Measurements from ENCODE around the gene DCAKD. TPM values are rescaled to one million over a fixed set of nuclear protein-coding genes. Genes with fewer than 3 reads are reported as not detected.
A peak's percentile ranks its signal among the peaks of the same experiment; 100 is the strongest.

DCAKD gene, protein sequence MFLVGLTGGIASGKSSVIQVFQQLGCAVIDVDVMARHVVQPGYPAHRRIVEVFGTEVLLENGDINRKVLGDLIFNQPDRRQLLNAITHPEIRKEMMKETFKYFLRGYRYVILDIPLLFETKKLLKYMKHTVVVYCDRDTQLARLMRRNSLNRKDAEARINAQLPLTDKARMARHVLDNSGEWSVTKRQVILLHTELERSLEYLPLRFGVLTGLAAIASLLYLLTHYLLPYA
- polyA plus RNA-seq (2012; ENCODE audit: insufficient read depth, insufficient read length) = 47.0 TPM

- peak within 1 kb of the TSS; percentile 98 for H3K4me3 ChIP-seq (ENCODE audit: low read length)
- DNase-seq (ENCODE audit: low read depth, low spot score) = peak; percentile 90
Measured at GRCh38 chr17:45051060-45051719, at the start of gene DCAKD. TSS of gene DCAKD (minus strand) at chr17:45051632. CDS start at chr17:45034885, 16,747 bp downstream.

DNA sequence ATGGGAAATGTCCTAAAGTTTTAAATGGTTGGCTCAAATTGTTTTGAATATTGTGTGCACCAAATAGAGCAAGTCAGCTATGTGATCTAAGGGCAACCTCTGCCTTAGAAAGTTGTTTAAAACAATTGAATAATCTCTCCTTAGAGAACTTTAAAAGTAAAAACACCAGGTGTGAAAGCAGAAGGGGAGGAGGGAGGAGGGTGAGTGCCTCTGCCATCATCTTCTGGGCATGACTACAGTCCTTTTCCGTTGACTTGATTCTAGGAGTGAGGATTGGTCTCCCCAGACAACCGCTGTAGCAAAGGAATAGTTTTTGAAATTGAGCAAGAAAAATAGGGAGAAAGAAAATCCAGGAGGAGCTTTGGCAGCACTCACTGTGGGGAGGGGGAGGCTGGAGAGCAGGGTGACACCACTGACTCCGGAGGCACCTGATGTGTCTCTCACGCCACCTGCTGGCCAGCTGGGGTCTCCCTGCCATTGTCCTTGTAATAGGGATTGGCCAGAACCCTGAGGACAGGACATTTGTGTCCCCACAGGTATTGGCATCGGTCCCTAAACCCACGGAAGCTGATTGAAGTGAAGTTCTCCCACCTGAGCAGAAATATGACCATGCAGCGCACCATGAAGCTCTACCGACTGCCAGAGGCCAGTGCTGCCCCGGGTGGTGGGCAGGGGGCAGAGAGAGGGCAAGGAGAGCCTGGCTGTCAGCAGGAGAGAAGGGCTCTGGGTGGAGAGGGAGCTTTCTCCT lies 47.6 kb upstream of the DCAKD start:
- DNase-seq (ENCODE audit: low read depth, low spot score) = peak; percentile 41
- no peak overlapping the region for H3K4me3 ChIP-seq (ENCODE audit: low read length)

- DNase-seq (ENCODE audit: low read depth, low spot score) = no peak
- H3K4me3 ChIP-seq (ENCODE audit: low read length) = no peak overlapping the region
Measured at GRCh38 chr17:45098081-45098868, 46.8 kb upstream of the DCAKD start.

DNA sequence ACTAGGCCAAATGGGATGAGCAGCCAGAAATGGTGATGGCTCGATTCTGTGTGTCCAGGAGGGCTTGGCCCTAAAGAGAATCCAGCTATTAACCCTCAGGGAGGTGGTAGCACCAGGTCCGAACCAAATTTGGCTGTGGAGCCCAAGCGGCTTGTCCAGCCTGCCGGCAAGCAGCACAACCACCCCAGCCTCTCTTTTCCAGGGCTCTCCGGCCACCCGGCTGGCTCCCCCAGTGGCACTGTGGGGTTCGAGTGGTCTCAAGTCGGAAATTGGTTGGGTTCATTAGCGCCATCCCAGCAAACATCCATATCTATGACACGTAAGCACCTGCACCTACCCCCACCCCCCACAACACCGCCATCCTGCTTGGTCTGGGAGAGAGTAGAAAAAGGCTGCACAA lies 45.5 kb upstream of the DCAKD start:
- H3K4me3 ChIP-seq (ENCODE audit: low read length) = no peak overlapping the region
- DNase-seq (ENCODE audit: low read depth, low spot score) = no peak

DNA sequence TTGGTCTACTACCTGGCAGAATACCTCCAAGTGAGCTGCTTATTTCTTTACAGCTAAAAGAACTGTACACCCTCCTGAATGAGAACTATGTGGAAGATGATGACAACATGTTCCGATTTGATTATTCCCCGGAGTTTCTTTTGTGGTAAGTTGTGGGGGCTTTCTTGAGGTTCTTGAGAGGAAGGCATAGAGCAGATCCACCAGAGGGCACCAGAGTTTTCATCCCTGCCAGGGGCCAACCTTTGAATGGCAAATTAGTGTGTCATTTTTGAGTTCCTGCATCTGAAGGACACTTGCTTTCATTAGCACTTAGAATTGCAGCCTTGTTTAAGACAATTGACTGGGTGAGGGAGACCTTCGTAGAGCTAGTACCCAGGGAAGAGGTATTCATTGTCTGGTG lies 44.7 kb upstream of the DCAKD start:
- no peak overlapping the region for H3K4me3 ChIP-seq (ENCODE audit: low read length)
- peak; percentile 22 for DNase-seq (ENCODE audit: low read depth, low spot score)

DNA sequence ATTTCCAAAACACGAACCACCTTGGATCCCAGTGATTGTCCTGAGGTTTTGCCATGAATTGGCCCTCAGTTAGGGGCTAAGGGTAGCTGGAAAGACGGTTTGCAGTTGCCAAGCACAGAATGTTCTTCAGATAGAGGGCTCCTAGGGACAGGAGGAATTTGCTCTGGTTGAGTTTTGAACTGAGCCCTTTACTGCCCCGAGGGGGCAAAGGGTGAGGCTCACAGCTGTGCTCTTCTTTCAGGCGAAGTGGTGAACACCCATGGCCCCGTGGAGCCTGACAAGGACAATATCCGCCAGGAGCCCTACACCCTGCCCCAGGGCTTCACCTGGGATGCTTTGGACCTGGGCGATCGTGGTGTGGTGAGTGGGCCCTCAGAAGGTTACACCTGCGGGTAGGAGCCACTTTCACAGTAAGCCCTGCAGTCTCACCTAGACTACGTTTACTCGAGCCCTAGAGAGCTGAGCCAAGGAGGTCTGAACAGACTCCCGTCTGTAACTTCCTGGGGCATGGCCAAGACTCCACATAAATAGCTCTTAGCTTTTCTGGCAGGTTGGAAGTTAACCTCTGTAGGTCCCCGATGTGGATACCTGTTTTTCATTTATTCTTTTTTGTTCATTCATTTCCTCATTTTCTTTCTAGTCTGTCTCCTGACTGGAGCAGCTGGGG lies 42.1 kb upstream of the DCAKD start:
- H3K4me3 ChIP-seq (ENCODE audit: low read length) = no peak overlapping the region
- no peak for DNase-seq (ENCODE audit: low read depth, low spot score)

- no peak for DNase-seq (ENCODE audit: low read depth, low spot score)
- H3K4me3 ChIP-seq (ENCODE audit: low read length) = no peak overlapping the region
Measured at GRCh38 chr17:45092911-45093430, 41.5 kb upstream of the DCAKD start.

DNA sequence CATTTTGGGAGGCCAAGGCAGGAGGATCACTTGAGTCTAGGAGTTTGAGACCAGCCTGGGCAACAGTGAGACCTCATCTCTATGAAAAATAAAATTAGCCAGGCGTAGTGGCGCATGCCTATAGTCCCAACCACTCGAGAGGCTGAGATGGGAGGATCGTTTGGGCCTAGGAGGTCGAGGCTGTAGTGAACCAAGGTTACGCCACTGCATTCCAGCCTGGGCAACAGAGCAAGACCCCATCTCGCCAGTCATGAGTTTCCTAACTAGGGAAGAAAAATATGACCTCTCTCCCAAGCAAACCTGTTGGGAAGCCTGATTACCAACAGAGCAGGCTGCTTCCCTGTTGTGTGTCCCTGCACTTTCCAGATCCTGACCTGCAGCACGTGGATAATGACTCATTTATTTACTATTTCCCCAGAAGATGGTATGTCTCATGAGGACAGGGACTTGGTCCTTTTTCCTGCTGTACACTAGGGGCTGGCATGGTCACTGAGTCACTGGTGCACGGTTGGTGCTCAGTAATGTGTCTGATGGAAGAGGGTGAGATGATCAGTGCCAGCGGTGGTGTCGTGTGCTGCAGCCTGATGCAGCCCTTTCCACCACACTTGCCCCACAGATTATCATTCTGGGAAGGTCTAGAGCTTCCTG lies 40.5 kb upstream of the DCAKD start:
- no peak for DNase-seq (ENCODE audit: low read depth, low spot score)
- H3K4me3 ChIP-seq (ENCODE audit: low read length) = no peak overlapping the region

GRCh38 chr17:45090711-45091110 lies 39.3 kb upstream of the DCAKD start:
- no peak for DNase-seq (ENCODE audit: low read depth, low spot score)
- no peak overlapping the region for H3K4me3 ChIP-seq (ENCODE audit: low read length)

GRCh38 chr17:45088741-45089140 lies 37.3 kb upstream of the DCAKD start:
- no peak for DNase-seq (ENCODE audit: low read depth, low spot score)
- no peak overlapping the region for H3K4me3 ChIP-seq (ENCODE audit: low read length)

DNA sequence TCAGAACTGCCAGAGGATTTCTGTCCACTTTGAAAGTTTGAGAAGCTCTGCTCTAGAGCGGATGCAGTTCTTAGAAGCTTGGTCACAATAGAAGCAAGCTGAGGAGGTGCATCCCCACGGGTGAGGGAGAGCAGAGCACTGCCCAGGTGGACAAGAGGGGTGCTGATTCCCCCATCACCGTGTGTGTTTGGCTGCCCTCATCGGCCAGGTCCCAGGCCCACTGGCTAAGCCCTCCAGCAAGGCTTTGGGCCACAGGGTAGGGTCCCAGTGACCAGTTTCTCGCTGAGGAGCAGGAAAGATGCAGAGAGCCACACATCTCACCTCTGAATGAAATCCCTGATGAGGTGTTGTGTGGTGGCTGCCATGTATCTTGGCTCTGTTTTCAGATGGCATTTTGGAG lies 36.5 kb upstream of the DCAKD start:
- DNase-seq (ENCODE audit: low read depth, low spot score) = no peak
- no peak overlapping the region for H3K4me3 ChIP-seq (ENCODE audit: low read length)

GRCh38 chr17:45087504-45087975 lies 36.1 kb upstream of the DCAKD start:
- H3K4me3 ChIP-seq (ENCODE audit: low read length) = no peak overlapping the region
- no peak for DNase-seq (ENCODE audit: low read depth, low spot score)

GRCh38 chr17:45086865-45087503 lies 35.6 kb upstream of the DCAKD start:
- H3K4me3 ChIP-seq (ENCODE audit: low read length) = no peak overlapping the region
- DNase-seq (ENCODE audit: low read depth, low spot score) = no peak

GRCh38 chr17:45086391-45086790 lies 35.0 kb upstream of the DCAKD start:
- H3K4me3 ChIP-seq (ENCODE audit: low read length) = no peak overlapping the region

GRCh38 chr17:45081047-45081703 lies 29.7 kb upstream of the DCAKD start:
- H3K4me3 ChIP-seq (ENCODE audit: low read length) = no peak overlapping the region
- no peak for DNase-seq (ENCODE audit: low read depth, low spot score)

More at GRCh38 chr17:45086391-45086790, 35.0 kb upstream of the DCAKD start:
- DNase-seq (ENCODE audit: low read depth, low spot score) = no peak

- no peak overlapping the region for H3K4me3 ChIP-seq (ENCODE audit: low read length)
- DNase-seq (ENCODE audit: low read depth, low spot score) = no peak
Measured at GRCh38 chr17:45077643-45078042, 26.2 kb upstream of the DCAKD start.

GRCh38 chr17:45073414-45074070 lies 22.1 kb upstream of the DCAKD start:
- H3K4me3 ChIP-seq (ENCODE audit: low read length) = no peak overlapping the region
- DNase-seq (ENCODE audit: low read depth, low spot score) = no peak

Measured in Jurkat, Clone E6-1 (cell line).